Dendritic cell treated with granulocyte-macrophage colony-stimulating factor and Interleukin-4, amounts not matched to agents 40 ng/mL and 50 ng/mL, for 4 days (primary cell): Measurements from ENCODE around the gene SKP1.

Source experiments
- H3K27ac Mint-ChIP-seq: one replicate; pipeline ENCODE4 v1.8.0; 2022; ENCODE audit warnings: mild to moderate bottlenecking, mixed read lengths
- H3K27me3 Mint-ChIP-seq: one replicate; pipeline ENCODE4 v1.8.0; 2022; ENCODE audit warnings: mild to moderate bottlenecking, mixed read lengths
- H3K36me3 Mint-ChIP-seq: one replicate; pipeline ENCODE4 v1.8.0; 2022; ENCODE audit warnings: low read depth, mixed read lengths
- H3K4me1 Mint-ChIP-seq: one replicate; pipeline ENCODE4 v1.8.0; 2022; ENCODE audit warnings: low read depth, mixed read lengths
- H3K4me3 Mint-ChIP-seq: one replicate; pipeline ENCODE4 v1.8.0; 2022; ENCODE audit warnings: mild to moderate bottlenecking, moderate library complexity, mixed read lengths
- H3K9me3 Mint-ChIP-seq: one replicate; pipeline ENCODE4 v1.8.0; 2022; ENCODE audit warnings: mixed read lengths
- intact Hi-C: fragments of 100-400 bp; cut with micrococcal nuclease; formaldehyde crosslinking; loops from one replicate; pipeline ENCODE4 v1.15.0; 2022

Gene SKP1

GRCh38 chr5:134203630-134204029 lies 26.9 kb upstream of the SKP1 start:
- H3K4me1 Mint-ChIP-seq: no peaks in the 10 kb centered on the region
- no peaks in the 10 kb centered on the region for H3K27me3 Mint-ChIP-seq
- H3K4me3 Mint-ChIP-seq: no peak overlapping the region
- peaks cover 73% of the 10 kb centered on the region for H3K36me3 Mint-ChIP-seq
- H3K27ac Mint-ChIP-seq: no peak overlapping the region
- intact Hi-C loops: loop anchor here (10.0 kb wide), 1 partner anchor 381 kb away; no protein-coding TSS in a partner anchor
- H3K9me3 Mint-ChIP-seq: no peaks in the 10 kb centered on the region

DNA sequence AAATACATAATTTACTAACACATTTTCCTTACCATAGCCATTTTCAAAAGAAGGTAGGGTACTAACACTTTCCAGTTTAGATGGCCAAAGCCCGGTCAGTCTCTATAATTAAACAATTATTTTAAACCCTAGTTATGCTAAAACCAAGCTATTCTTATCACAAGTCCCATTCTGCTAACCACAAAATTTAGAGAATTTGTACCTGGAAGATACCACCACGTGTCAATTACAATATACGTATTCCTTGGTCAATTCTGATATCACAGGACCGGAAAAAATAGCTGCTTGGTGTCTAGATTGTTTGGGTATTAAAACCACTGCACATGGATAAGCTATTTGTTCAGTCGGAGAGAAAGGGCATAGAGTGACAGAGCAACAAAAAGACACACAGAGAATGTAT lies 18.9 kb upstream of the SKP1 start:
- no peak overlapping the region for H3K4me3 Mint-ChIP-seq
- peaks cover 55% of the 10 kb centered on the region for H3K36me3 Mint-ChIP-seq
- no peak overlapping the region for H3K27ac Mint-ChIP-seq
- H3K27me3 Mint-ChIP-seq: no peaks in the 10 kb centered on the region
- H3K9me3 Mint-ChIP-seq: no peaks in the 10 kb centered on the region
- intact Hi-C loops: no loop called here
- no peaks in the 10 kb centered on the region for H3K4me1 Mint-ChIP-seq

- Mint-ChIP-seq H3K36me3 (no peaks in the 10 kb centered on the region), H3K27ac (no peak overlapping the region), H3K9me3 (no peaks in the 10 kb centered on the region), H3K4me3 (no peak overlapping the region), H3K4me1 (no peaks in the 10 kb centered on the region), H3K27me3 (no peaks in the 10 kb centered on the region)
- intact Hi-C loops: loop anchor here (5.0 kb wide), 1 partner anchor 33 kb away; no protein-coding TSS in a partner anchor
Observed at GRCh38 chr5:134189031-134189430, 12.3 kb upstream of the SKP1 start.

DNA sequence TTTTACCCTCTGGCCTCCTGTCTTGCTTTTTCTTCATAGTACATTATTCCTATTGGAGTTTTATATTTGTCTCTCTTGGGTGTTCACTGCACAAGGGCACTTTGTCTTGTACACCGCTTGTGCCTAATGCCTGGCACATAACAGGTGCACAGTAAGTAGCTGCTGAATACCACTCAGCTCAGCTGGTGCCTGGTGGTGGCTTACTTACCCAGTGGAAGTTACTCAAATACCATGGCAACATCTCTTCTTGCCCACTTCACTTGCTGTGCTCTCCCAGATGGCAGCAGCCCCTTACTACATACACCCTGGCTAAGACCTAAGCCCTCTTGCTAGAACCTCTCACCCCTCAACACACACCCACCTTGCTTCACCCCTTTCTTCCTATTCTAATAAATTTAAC lies 11.3 kb upstream of the SKP1 start:
- no peaks in the 10 kb centered on the region for H3K36me3 Mint-ChIP-seq
- H3K27ac Mint-ChIP-seq: no peak overlapping the region
- H3K4me3 Mint-ChIP-seq: no peak overlapping the region
- H3K9me3 Mint-ChIP-seq: no peaks in the 10 kb centered on the region
- intact Hi-C loops: loop anchor here (5.0 kb wide), 1 partner anchor 34 kb away; no protein-coding TSS in a partner anchor
- no peaks in the 10 kb centered on the region for H3K27me3 Mint-ChIP-seq
- H3K4me1 Mint-ChIP-seq: no peaks in the 10 kb centered on the region

DNA sequence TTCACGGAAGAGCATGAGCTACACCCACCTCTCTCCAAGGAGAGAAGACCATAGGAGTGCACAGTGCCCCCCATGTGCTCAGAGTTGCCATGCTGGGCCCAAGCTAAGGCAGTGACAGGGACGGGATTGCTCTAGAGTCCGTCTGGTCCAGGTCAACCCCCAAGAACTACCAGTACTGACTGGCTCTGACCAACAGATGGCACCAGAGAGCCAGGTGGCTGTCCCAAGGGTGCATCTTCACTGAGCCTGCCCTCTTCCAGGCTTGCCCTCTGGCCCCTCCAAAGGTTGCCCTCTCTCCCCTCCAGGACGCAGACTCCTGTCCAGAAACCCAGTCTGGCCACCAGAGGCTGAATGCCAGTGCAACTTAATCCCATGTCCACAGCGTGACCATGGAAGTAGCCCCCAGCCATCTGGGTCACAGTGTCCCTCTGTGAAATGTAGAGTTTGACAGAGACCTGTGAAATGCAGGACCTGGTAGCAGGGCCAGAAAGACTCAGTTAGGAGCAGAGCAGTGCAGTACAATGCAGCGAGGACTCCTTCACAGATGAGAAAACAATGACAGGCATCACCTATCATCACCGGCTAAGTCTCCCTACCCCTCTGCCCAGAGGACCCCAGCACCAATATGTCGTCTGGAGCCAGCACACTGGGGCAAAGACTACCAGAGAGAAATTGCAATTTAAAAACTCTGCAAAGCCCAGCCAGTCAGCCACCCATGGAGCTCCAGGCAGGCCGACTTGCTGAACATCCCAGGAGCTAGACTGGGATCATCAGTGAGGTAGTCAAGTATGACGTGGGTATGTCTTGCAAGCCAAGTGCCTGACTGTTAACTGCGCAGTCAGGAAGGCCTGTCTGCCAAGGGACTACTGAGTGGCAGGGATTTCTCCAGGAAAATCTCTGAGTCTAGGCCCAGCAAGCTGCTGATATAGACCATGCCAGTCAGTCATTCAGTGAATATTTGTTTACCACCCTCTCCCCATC lies 7.7 kb upstream of the SKP1 start:
- H3K9me3 Mint-ChIP-seq: no peaks in the 10 kb centered on the region
- no peaks in the 10 kb centered on the region for H3K27me3 Mint-ChIP-seq
- H3K36me3 Mint-ChIP-seq: no peaks in the 10 kb centered on the region
- no peaks in the 10 kb centered on the region for H3K4me1 Mint-ChIP-seq
- no peak overlapping the region for H3K27ac Mint-ChIP-seq
- H3K4me3 Mint-ChIP-seq: no peak overlapping the region
- intact Hi-C loops: loop anchor here (1.0 to 5.0 kb wide), 2 partner anchors 38 to 105 kb away; no protein-coding TSS in a partner anchor

GRCh38 chr5:134183481-134183880 lies 6.7 kb upstream of the SKP1 start:
- H3K4me1 Mint-ChIP-seq: no peaks in the 10 kb centered on the region
- no peak overlapping the region for H3K4me3 Mint-ChIP-seq
- no peak overlapping the region for H3K27ac Mint-ChIP-seq
- no peaks in the 10 kb centered on the region for H3K27me3 Mint-ChIP-seq
- intact Hi-C loops: no loop called here
- no peaks in the 10 kb centered on the region for H3K36me3 Mint-ChIP-seq
- H3K9me3 Mint-ChIP-seq: no peaks in the 10 kb centered on the region

DNA sequence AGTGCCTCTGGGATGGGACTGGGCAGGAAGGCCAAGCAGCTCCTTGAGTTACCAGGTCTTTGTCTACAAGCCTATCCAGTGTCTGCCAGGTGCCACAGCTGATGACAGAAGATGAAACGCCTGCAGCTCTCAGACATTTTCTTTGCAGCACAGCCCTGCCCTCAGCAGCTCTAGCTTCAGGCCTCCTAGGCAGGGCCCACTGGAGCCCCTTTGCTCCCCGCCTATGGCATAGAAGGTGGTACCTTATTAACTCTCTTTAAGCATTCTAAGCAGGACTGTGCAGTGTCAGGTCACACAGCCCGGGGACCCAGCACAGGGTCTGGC lies 1.3 kb upstream of the SKP1 start:
- Mint-ChIP-seq H3K27ac (peak overlapping the region; percentile 98), H3K36me3 (peaks cover 20% of the 10 kb centered on the region), H3K9me3 (no peaks in the 10 kb centered on the region), H3K4me3 (peak overlapping the region; percentile 92), H3K27me3 (peaks cover 2% of the 10 kb centered on the region), H3K4me1 (peaks cover 21% of the 10 kb centered on the region)
- intact Hi-C loops: no loop called here

DNA sequence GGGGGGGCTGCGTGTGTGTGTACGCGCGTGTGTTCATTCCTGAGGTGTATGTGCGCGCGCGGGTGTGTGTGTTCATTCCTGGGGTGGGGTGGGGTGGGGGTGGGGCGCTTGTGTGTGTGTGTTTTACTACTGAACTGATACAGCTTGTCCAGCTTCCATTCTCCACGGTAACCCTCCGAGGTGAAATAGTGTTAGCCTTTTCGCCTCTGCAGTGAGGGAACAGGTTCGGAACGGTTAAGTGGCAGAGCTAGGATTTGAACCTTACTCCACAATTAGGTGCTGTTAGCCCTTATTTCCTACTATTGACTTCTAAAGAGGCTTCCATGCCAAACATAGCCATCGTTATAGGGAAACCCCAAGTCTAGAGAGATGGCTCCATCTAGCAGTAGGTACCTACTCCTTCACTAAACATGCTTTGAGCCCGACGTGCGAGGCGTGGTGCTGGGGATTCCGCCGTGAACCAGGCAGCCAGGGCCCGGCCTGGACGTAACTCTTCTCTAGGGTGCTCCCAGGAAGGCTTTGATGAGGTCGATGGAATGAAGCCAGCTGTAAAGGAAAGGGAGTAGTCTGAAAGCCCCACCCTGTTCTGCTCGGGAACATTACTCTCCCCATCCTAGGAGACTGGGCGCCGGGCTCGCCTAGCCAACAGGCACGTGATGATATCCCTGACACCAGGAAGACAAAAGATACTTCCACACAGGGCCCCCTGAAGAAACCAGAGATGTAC lies 782 bp upstream of the SKP1 start:
- H3K4me3 Mint-ChIP-seq: peak overlapping the region; percentile 92
- H3K4me1 Mint-ChIP-seq: peaks cover 21% of the 10 kb centered on the region
- intact Hi-C loops: loop anchor here (2.0 kb wide), 1 partner anchor 193 kb away; the partner anchor contains the start of gene UBE2B
- H3K9me3 Mint-ChIP-seq: no peaks in the 10 kb centered on the region
- peaks cover 2% of the 10 kb centered on the region for H3K27me3 Mint-ChIP-seq
- H3K36me3 Mint-ChIP-seq: peaks cover 26% of the 10 kb centered on the region
- peak overlapping the region; percentile 98 for H3K27ac Mint-ChIP-seq

DNA sequence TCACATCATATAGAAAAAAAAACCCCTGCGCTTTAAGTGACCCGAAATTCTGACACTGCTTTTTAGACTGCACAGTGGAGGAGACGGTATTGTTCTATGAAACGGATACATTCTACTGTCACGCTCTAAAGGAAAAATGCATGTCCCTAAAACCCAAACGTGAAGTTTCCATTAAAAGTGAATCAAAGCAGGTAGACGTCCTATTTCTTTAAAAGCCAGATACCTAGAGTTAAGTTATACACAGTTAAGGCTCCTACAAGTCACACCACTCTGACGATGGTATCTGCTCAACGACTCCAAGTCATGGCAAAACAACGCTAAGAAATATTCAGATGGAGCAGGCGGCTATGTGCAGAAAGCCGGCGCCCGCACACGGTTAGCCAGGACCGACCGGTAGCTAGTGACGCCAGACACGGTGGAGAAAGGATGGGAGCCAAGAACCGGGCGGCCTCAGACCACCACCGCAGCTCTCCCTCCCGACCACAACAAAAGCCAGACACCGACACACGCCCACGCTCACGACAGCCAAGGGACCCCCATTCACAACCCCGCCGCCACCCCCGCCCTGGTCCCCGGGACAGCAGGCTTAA lies 734 bp downstream of the SKP1 start:
- peak overlapping the region; percentile 92 for H3K4me3 Mint-ChIP-seq
- peaks cover 33% of the 10 kb centered on the region for H3K4me1 Mint-ChIP-seq
- H3K36me3 Mint-ChIP-seq: peaks cover 41% of the 10 kb centered on the region
- peak overlapping the region; percentile 98 for H3K27ac Mint-ChIP-seq
- intact Hi-C loops: loop anchor here (2.0 kb wide), 1 partner anchor 195 kb away; the partner anchor contains the start of gene UBE2B
- no peaks in the 10 kb centered on the region for H3K9me3 Mint-ChIP-seq
- H3K27me3 Mint-ChIP-seq: peaks cover 2% of the 10 kb centered on the region

DNA sequence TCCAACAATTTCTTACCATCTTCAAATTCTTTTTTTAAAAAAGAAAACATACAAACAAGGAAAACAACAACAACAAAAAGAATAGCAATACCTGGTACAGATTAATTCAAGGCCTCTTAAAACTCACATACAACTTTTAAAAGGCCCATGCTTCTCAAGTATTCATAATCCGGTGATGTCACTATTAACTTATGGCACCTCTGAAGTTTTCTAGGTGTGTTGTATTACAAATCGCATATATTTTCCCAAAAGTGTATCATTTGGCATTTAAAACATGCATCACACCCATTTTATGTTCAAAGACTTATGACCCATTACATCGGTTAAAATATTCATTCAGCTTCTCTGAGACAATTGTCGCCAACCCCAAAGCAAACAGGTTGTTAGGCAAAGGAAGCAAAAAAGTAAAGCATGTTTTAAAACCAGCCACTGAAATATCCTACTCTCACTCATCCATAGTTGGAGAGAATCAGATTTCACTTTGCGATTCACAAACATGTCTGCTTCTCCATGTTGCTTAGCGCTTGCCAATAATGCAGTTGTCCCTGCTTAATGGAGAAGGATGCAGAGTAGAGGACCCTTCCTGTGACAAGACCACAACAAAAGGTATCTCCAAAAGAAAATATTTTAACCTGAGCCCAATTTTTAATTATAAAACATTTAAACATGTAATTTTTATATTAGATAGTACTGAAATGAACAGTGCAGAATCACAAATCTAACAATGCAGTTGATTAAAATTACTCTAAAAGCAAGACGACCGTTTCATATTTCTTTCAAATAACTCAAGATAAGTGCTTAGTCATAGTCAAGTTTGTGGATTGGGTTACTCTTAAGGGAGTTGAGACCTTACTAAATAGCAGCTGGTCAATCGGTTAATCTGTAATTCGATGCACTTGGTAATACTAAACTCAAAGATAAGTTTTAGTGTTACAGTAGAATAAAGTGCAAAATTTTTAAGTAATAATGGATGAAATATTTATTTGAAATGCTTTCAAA lies 1.6 kb downstream of the SKP1 start:
- peaks cover 33% of the 10 kb centered on the region for H3K4me1 Mint-ChIP-seq
- H3K27ac Mint-ChIP-seq: no peak overlapping the region
- H3K36me3 Mint-ChIP-seq: peaks cover 50% of the 10 kb centered on the region
- H3K27me3 Mint-ChIP-seq: peaks cover 2% of the 10 kb centered on the region
- no peaks in the 10 kb centered on the region for H3K9me3 Mint-ChIP-seq
- peak overlapping the region; percentile 92 for H3K4me3 Mint-ChIP-seq
- intact Hi-C loops: no loop called here

- Mint-ChIP-seq H3K9me3 (no peaks in the 10 kb centered on the region), H3K4me1 (peaks cover 36% of the 10 kb centered on the region), H3K36me3 (peaks cover 79% of the 10 kb centered on the region), H3K4me3 (no peak overlapping the region), H3K27ac (peak overlapping the region; percentile 30), H3K27me3 (no peaks in the 10 kb centered on the region)
- intact Hi-C loops: no loop called here
Observed at GRCh38 chr5:134171972-134172371, 4.8 kb downstream of the SKP1 start.

DNA sequence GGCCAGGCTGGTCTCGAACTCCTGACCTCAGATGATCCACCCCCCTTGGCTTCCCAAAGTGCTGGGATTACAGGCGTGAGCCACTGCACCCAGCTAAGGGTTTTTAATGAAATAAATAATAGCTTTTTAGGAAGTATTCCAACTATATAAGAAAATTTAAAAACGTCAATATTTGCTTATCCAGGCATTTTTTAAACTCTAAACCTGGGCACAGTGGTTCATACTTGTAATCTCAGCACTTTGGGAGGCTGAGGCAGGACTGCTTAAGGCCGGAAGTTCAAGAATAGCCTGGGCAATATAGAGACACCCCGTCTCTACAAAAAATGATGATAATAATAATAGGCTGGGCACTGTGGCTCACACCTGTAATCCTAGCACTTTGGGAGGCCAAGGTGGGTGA lies 14.2 kb downstream of the SKP1 start:
- Mint-ChIP-seq H3K9me3 (no peaks in the 10 kb centered on the region), H3K27me3 (no peaks in the 10 kb centered on the region), H3K27ac (no peak overlapping the region), H3K36me3 (peaks cover 94% of the 10 kb centered on the region), H3K4me3 (no peak overlapping the region), H3K4me1 (no peaks in the 10 kb centered on the region)
- intact Hi-C loops: no loop called here
